HFF-Myc (cell line): Measurements from ENCODE around the gene ZFP92.

Experiments
- DNase-seq: peaks from one replicate; pipeline ENCODE4 v3.0.0-alpha.2; 2011; ENCODE audit warnings: low read depth; ENCODE audit errors: extremely low read depth
- H3K4me3 ChIP-seq: replicated peaks from 2 replicates; pipeline ENCODE4 v1.5.1; 2011; ENCODE audit warnings: low read depth, mild to moderate bottlenecking, control low read depth, low read length
- TF ChIP-seq, protein P1 (sequence below): IDR thresholded peaks from 2 replicates; pipeline ENCODE4 v1.5.1; 2012; ENCODE audit warnings: mild to moderate bottlenecking, low read depth, low read length, control low read depth; ENCODE audit errors: missing control alignments

Gene ZFP92

DNA sequence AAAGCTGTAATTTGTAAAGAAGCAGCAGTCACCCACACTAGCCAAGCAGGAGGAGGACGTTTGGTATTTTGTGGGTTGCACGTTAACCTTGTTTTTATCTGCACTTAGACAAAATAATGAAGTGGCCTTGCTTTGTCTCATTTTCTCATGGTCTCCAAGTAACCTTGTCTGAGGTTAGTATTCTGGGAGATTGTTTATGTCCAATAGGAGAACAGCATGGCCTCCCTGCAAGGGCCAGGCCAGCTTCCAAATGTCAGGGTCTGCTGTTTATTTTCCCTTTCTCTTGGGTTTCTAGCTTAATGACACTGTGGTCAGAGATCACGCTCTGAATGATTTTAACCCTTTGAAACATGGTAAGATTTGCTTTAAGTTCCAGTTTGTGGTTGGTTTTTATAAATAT, 40.0 kb upstream of the ZFP92 start:
- DNase-seq, result no peak
- no peak overlapping the region for H3K4me3 ChIP-seq
- TF ChIP-seq, protein P1, sequence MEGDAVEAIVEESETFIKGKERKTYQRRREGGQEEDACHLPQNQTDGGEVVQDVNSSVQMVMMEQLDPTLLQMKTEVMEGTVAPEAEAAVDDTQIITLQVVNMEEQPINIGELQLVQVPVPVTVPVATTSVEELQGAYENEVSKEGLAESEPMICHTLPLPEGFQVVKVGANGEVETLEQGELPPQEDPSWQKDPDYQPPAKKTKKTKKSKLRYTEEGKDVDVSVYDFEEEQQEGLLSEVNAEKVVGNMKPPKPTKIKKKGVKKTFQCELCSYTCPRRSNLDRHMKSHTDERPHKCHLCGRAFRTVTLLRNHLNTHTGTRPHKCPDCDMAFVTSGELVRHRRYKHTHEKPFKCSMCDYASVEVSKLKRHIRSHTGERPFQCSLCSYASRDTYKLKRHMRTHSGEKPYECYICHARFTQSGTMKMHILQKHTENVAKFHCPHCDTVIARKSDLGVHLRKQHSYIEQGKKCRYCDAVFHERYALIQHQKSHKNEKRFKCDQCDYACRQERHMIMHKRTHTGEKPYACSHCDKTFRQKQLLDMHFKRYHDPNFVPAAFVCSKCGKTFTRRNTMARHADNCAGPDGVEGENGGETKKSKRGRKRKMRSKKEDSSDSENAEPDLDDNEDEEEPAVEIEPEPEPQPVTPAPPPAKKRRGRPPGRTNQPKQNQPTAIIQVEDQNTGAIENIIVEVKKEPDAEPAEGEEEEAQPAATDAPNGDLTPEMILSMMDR, result no peak

DNA sequence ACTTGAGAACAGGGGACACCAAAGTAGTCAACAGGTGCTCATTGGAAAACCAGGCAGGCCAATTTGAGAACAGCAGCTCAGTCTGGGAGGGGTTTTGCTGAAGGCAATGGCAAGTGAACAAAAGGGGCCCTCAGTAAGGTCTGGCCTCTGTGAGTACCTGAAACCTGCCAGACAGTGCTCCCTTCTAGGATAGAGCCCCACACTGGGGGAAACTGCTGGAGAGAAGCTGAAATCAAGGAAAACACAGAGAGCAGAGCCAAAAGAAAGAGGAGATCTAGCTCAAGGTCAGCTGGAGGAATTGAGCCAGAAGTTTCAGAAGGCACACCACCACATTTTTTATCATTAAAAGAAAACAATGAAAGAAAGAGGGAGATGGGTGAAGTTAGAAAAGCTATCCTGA, 38.3 kb upstream of the ZFP92 start:
- no peak overlapping the region for H3K4me3 ChIP-seq
- no peak for DNase-seq
- TF ChIP-seq, protein P1, result no peak

DNA sequence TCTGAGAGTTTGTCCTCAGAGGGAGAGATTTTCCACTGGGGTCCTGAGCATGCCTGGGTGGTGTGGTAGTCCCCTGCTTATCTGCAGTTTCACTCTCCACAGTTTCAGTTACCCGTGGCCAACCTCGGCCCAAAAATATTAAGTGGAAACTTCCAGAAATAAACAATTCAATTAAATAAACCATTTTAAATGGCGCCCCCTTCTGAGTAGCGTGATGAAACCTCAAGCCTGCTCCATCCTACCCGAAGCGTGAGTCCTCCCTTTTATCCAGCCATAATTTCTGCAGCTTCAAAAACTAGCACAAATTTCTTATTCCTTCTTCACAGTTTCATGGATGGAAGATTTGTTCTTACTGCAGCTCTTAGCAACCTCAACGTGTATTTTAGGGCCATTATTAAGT, 36.8 kb upstream of the ZFP92 start:
- no peak overlapping the region for H3K4me3 ChIP-seq
- TF ChIP-seq, protein P1, result no peak
- no peak for DNase-seq

DNA sequence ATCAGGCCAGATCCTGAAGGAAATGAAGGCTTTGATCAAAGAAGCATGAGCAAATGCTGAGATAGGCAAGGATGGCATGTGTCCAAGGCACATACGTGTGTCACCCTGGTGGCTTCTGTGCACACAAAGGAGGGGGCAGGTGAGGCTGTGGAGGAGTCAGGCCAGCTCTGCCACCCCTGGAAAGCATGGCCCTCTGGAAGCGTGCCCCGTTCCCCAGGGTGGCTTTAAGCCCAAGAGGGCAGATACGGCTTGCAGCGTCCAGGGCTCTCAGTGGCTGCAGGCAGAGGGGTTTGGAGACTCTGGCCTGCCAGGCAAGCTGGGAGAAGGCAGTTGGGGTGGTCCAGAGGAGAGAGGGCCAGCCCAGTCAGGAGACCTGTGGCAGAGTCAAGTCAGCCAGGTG, 35.7 kb upstream of the ZFP92 start:
- H3K4me3 ChIP-seq, result no peak overlapping the region
- TF ChIP-seq, protein P1, result no peak
- no peak for DNase-seq

DNA sequence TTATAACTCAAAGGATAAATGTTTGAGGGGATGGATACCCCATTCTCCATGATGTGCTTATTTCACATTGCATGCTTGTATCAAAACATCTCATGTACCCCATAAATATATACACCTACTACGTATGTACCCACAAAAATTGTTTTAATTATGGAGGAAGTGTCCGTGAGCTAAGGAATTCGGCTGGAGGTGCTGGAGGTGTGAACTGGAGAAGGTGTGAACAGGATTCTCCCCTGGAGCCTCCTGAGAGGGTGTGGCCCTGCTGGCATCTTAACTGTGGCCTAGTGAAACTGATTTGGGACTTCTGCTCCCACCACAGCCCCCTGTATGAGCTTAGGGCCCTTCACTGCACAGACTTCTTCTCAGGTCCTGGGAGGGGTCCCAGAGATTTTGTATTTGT, 33.5 kb upstream of the ZFP92 start:
- H3K4me3 ChIP-seq, result no peak overlapping the region
- TF ChIP-seq, protein P1, result no peak
- DNase-seq, result no peak

DNA sequence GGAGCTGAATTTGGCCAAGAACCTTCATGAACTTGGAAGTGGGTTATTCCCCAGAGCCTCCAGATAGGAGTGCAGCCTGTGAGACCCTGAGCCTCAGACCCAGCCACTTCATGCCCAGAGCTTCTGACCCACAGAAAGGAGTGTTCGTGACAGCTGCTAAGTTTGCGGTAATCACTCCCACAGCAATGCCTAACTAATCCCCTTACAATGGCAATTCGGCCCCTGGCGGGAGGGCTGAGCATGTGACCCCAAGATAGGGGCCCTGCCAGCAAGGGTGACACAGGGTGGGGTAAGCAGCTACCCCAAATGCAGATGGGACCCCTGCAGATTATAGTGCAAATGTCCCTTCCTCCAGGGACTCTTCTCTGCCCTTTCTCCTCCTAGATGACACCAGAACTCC, 32.7 kb upstream of the ZFP92 start:
- no peak overlapping the region for H3K4me3 ChIP-seq
- no peak for DNase-seq
- TF ChIP-seq, protein P1, result no peak

DNA sequence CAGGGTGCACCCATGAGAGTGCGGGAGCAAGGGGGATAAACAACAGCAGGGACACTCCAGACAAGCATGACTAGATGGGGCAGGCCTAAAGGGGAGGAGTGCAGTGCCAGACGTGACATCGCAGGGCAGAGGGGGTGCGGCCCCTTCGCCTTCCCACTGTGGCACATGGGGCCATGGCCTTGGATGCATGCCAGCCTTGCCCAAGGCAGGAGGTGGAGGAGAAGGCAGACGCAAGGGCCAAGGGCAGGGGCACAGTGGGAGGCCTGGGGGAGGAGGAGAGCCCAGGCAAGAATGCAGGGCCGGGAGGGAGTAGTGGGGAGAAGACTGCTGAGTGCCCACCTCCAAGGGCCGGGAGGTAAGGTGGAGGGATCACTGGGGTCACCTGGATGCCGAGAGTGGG, 31.8 kb upstream of the ZFP92 start:
- H3K4me3 ChIP-seq, result no peak overlapping the region
- TF ChIP-seq, protein P1, result no peak

More for the DNA sequence above, 31.8 kb upstream of the ZFP92 start:
- DNase-seq, result no peak
